NCI-H526 treated with DMSO at 0.1 percent for 48 hours (cell line): Measurements from ENCODE around the gene RACK1.

Experiments
- DNase-seq: peaks from one replicate; lab custom pipeline; 2025; lab: John Stamatoyannopoulos, UW

Gene RACK1

DNA sequence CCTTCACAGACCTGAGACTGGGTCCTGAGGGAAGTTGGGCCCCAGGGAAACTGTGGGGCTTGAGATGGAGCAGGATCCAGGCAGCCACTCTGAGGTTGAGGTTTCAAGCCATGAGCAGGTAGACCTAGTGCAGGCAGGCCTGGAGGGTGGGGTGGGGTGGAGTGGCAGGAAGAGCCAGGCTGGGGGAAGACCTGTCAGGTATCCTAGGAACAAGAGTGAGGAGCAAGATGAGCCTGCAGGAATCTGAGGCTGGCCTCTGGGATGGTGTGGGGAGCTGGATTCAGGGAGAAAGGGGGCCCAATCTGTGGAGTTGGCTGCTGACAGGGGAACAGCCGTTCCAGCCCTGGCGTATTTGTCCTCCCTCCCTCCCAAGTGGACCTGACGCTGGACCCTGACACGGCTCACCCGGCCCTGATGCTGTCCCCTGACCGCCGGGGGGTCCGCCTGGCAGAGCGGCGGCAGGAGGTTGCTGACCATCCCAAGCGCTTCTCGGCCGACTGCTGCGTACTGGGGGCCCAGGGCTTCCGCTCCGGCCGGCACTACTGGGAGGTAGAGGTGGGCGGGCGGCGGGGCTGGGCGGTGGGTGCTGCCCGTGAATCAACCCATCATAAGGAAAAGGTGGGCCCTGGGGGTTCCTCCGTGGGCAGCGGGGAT is 9.8 kb downstream of the RACK1 start:
- DNase-seq, result no peak

- no peak for DNase-seq
These were observed 10.5 kb downstream of the RACK1 start for GRCh38 chr5:181233088-181233800.

DNA sequence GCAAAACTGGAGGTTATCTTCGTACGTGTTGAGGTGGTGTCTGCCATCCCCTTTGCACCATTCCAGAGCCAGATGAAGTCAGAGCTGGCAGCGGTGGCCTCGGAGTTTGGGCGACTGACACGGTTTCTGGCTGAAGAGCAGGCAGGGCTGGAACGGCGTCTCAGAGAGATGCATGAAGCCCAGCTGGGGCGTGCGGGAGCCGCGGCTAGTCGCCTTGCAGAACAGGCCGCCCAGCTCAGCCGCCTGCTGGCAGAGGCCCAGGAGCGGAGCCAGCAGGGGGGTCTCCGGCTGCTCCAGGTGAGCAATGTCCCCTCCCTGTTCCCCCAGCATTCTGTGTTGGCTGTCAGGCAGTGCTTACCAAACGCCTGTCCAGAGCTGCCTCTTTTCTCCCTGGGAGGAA is 11.1 kb downstream of the RACK1 start:
- DNase-seq, result no peak

GRCh38 chr5:181231432-181231831 is 12.3 kb downstream of the RACK1 start:
- DNase-seq, result no peak

- no peak for DNase-seq
These were observed 13.2 kb downstream of the RACK1 start for GRCh38 chr5:181230551-181230950.

GRCh38 chr5:181229996-181230395 is 13.7 kb downstream of the RACK1 start:
- DNase-seq, result no peak

GRCh38 chr5:181224390-181225229 is 19.1 kb downstream of the RACK1 start:
- no peak for DNase-seq

- DNase-seq, result no peak
These were observed 19.8 kb downstream of the RACK1 start for GRCh38 chr5:181223729-181224389.

GRCh38 chr5:181223058-181223728 is 20.5 kb downstream of the RACK1 start, which contains the start of gene TRIM41:
TRIM41 (plus strand) TSS chr5:181223281; CDS start chr5:181224000, 719 bp downstream.
- no peak for DNase-seq

GRCh38 chr5:181222630-181223057 is 21.1 kb downstream of the RACK1 start:
- no peak for DNase-seq

DNA sequence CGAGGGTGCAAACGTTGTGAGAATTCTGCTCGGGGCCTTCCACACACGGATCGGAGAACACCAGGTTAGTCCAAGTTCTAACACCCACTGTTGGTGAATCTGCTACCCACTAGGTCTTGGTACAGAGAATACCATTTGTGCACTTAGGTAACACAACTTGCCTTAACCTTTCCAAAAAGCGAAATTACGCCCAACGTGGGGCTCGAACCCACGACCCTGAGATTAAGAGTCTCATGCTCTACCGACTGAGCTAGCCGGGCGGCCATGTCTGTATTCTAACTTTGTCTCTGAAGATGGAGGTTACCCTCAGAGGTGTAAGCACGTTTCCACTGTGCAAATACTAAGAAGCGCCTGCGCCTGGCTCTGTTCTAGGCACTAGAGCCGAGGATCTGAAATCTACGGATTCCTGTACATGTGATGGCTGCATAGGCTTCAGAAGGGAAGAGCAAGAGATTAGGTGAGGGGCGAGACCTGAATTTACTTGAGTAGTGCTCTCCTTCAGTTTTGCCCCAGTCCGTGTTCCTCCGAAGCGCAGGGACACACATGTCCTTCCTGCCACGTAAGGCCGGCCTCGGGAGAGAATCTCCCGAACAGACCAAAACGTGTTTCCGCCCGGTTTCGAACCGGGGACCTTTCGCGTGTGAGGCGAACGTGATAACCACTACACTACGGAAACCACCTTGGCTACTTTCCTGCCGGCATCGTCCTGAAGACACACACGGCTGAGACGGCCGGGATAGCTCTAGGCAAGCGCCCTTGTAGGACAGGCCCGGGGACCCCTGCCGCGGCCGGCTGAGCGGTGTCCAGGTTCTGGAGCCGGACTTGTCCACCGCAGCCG is 21.7 kb downstream of the RACK1 start:
- no peak for DNase-seq

DNA sequence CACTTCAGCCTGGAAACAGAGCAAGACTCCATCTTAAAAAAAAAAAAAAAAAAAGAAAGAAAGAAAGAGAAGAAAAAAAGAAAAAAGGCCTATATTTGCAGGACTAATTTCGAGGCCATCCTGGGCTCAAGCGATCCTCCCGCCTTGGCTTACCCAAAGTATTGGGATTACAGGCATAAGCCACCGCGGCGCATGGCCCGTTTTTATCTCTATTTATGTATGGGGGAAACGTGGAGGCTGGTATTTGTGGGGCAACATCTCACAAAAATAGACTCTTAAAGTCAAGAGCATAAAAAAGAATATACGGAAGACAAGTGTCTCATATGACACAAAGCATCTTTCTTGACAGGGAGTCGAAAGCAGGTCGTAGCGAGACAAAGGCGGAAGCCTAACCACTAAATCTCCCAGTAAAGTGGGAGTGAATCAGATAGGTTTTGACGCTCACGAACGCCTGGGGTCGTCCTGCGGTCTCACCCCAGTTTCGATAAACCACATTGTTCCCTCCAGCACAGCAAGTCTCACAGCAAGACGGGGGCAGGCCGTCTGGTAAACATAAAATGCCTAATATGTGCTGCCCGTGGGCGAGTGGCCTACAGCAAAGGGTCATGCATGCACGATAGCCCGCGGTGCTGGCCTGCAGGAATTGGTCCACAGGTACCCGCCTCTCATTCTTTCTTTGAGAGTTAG is 22.5 kb downstream of the RACK1 start:
- DNase-seq, result no peak

DNA sequence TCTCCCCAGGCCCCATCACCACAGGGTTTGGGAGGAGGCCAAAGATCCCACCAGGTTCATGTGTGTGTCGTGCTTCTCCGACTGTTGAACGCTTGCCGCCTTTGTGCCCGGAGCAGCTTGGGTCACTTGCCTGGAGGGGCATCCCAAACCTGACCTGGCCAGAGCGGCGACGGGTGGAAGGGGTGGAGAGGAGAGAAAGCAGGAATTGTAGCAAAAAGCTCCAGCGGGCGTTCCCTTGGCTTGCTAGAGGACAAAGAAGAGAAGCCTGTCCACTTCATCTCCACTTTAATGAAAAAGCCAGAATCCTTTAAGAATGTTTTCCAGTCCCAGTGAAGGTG is 23.6 kb downstream of the RACK1 start:
- no peak for DNase-seq

- DNase-seq, result no peak
These were observed 24.2 kb downstream of the RACK1 start for GRCh38 chr5:181219262-181220177.

DNA sequence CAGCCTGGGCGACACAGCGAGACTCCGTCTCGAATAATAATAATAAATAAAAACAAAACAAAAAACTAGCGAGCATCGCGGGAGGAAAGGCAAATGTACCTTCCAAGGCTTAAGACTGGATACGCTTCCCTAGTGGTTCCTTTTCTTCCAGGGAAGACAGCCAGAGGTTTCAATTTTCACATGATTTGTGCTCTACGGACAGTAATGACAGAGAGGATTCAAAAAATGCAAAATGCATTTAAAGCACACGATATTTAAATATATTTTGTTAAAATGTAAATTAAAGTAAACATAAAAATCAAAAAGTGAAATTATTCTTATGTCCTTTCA is 24.9 kb downstream of the RACK1 start:
- DNase-seq, result no peak

- no peak for DNase-seq
These were observed 26.0 kb downstream of the RACK1 start for GRCh38 chr5:181217803-181218062.

GRCh38 chr5:181217111-181217802 is 26.4 kb downstream of the RACK1 start:
- no peak for DNase-seq

DNA sequence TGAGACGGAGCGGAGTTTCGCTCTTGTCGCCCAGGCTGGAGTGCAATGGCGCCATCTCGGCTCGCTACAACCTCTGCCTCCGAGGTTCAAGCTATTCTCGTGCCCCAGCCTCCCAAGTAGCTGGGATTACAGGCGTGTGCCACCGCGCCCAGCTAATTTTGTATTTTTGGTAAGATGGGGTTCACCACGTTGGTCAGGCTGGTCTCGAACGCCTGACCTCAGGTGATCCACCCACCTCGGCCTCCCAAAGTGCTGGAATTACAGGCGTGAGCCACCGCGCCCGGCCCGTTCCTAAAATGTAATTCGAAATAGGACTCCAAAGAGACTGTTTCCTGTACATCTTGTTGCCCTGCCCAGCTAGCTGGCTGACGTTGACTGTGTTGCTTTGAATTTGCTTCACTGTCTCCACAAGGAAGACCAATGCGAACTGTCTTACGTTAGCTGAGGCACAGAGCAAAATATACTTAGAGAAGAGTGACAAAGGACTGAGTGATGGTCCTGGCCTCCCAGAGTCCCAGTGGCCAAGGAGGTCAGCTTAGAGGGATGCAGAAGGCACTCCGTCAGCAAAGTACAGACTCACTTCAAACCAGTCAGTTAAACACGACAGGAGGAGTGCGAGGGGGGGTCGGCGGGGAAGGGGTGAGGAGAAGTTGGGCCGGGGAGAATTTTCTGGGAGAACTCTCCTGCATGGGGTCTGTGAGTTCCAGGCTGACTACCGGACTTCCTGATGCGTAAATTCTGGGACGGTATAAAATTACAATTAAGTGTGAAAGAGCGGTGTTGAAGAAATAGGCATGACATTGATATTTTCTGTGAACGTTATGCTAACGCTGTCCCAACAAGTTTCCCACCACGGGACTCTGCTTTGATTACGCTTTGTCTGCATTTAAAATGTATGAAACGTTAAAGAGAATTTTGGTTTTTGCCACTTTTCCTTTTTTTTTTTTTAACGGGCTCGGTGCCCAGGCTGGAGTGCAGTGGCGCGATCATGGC is 27.4 kb downstream of the RACK1 start:
- no peak for DNase-seq
